GM21367 (cell line): Measurements from ENCODE around the gene PAPOLB.

Experiments
- ATAC-seq: cut with Tn5 transposase; IDR thresholded peaks from one replicate; pipeline ENCODE4 v1.9.1; 2021; ENCODE audit not compliant: unreplicated experiment

PAPOLB gene

DNA sequence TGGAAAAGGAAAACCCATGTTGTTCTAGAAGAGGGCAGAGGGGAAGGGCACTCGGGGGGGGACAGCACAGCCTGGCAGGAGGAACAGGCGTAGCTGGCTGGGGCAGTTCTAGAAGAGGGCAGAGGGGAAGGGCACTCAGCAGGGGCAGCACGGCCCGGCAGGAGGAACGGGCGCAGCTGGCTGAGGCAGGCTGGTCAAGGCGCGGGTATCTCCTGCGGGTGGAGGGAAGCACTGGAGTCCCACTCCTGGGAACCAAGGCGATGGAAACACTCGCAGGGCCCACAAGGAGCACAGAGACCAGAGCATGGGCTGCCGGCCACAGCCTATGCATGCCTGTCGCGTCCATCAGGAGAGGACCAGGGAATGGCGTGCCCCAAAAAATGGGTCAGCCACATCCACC is 36.7 kb downstream of the PAPOLB start:
- ATAC-seq: no peak

DNA sequence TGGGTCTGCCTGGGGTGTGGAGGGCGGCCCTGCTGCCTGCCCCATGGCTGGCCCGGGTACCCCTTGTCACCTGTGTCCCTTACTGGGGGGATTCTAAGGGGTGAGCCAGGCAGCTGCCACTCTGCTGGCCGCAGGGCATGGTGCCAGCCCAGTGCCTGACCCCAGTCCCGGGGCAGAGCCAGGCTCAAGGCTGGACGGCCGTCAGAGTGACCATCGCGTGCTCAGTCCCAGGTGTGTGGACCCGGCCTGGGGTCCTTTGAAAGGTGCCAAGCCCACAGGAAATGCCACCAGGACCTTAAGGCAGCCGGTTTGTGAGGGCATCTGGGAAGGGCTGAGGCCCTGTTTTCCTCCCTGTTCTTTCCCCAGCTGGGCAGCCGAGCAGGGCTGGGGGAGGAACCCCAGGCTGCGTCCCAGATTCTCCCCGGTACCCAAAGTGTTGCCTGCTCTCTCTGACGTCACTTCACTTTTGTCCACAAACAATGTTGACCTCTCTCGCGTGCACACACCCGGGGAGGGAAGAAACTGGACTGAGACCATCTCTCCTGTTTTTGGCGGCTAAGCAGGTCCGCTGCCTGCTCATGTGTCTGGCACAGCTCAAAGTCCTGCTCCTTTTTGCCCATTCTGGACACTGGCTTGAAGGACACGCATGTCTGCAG is 37.6 kb downstream of the PAPOLB start:
- ATAC-seq: no peak

DNA sequence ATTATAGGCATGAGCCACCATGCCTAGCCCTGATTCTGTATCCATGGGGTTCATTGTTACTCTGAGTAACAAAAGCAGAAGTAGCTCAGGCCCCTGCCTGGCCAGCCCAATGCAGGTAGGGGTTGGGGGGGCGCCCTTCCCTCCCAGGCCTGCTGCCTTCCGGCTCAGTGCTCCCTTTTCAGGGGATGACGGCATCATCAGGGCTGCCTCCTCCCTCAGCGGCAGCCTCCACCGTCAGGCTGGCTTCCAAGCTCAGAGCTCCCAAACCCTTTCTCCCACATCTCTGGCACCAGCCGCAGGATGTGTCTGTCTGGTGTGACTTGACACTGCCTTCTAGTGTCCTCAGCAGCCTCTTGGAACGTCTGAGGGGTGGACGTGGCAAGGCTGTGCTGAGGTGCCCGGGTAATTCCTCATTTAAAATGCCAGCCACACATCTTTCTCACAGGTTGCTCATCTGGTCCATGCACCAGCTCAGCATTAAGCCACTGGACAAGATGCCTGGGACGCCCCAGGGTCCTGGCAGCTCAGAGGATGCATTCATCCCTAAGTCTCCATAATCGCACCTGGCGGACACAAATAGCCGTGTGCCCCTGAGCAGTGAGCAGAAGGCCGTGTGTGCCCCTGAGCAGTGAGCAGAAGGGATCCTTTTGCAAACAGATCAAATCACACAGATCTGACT is 38.2 kb downstream of the PAPOLB start:
- no peak for ATAC-seq

DNA sequence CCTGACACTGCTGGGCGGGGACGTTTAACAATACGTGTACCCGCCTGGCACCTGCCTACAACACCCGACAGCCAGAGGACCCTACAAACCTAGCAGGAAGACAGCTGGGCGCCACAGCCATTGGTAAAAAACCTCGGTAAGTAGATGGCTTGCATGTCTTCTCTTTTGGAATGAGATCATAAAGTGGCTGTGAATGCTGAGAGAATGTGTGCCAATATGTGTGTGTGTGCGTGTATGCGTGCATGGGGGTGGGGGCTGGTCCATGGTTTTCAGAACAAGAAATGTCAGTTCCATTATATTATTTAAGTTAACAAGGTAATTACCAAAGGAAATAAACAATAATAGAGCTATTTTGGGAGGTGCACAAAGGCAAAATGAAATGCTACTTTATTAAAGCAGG is 39.2 kb downstream of the PAPOLB start:
- ATAC-seq: no peak

DNA sequence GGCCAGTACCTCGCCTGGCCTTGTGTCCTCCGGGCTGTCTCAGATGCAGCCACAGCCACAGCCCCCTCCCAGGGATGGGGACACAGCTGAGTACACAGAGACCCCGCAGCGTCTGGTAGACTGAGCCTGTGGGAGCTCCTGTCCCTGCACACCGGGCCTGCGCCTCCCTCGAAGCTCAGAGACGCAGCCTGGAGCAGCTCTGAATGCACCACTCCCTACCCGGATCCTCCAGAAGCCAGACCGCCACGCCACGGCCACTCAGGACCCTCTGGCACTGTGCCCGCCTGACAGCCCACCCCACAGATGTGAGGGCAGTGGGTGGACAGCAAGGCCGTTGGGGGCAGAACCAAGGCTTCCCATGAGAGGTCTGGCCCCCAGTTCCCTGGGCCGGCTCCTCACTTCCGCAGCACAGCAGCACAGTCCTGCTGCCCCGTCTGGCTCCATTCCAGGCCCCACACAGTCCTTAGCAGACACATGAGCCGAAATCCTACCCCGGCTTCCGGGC is 40.8 kb downstream of the PAPOLB start:
- ATAC-seq: no peak

DNA sequence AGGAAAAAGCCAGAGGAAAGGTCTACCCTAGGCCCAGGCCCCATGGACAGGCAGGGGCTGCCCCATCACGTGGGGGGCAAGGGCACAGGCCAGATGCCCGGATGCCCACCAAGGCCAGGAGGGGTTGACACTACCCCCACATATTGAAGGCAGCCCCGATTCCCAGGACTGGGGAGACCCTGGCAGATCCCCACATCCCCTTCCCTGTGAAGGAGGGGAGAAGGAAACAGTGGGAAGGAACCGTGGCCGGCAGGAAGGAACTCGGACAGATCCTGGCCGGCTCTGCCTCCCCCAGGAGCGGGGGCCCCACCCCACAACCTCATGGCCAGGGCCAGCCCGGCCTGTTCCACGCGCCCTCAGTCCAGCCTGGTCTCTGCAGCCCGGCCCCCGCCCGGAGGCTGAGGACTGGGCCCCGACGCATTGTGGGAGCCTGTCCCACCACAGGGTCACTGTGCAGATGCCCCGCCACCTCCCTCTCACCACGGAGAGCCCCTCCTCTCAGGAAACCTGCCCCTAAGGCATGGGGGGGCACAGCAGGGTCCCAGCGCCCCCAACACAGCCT is 41.3 kb downstream of the PAPOLB start:
- no peak for ATAC-seq

DNA sequence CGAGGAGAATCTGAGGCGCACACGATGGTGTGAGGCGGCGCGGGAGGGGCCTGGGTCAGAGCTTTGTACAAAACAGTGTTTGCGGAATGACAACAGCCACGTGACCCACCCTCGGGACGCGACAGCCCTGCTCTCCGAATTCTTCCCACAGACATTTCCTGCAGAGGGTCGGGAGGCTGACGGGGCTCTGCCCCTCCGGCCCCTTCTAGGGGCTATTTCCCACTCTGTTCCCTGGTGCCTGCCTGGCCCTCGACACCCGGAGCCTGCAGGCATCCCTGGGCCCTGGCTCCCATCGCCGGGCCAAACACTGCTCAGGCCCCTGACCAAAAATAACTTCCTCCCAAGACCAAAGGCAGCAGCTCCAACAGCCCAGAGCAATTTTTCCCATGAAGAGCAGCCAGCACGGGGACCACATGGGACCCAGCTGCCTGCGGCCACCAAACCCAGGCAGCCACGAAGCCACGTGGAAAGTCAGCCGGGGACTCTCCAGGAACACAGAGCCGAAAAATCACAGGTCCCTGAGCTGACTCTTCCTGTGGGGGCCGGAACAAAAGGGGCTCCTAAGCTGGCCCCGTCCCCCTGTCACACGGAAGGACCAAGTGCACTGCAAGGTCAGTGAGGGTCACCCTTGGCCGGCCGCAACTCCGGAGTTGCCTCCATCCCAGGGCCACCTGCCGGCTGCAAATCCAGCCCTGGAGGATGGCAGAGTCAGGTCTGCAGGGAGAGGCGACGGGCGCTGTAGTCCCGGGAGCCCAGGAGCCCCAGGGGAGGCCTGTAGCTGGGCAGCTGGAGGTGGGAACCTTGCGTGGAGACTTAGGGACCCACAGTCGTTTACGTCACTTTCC is 42.0 kb downstream of the PAPOLB start:
- no peak for ATAC-seq

DNA sequence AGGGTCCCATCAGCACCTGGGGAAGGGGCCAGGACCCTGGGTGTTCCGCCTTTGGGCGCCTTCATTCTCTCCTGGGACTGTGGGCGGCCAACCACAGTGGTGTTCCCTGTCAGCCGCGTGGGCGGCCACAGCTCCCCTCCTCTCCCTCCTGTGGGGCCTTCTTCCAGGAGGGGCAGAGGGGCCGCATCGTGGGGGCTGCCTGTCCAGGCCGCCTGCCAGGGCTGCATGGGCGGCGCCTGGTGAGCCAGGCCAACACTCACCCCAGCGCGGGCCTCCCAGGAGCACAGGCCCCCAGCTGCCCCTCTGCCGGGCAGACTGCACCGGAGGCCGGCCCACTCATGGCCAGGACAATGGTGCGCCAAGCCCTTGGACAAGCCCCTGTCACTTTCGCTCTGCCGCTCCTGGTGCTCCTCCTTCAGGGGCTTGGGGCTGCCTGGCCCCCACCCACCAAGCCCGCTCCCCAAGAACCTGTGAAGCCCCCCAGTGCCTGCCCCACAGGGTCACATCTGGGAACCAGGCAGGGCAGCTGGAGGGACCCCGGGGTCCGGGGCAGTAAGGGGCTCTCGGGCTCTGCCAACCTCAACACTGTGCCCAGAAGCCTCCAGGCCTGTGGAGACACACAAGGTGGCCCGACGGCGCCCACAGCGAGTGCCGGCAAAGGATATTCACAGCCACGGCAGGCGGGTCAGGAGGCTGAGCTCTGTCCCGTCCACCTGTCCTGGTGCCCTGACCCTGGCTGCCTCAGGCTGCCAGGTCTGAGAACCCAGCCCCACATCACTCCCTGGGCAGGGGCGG is 43.6 kb downstream of the PAPOLB start:
- no peak for ATAC-seq

DNA sequence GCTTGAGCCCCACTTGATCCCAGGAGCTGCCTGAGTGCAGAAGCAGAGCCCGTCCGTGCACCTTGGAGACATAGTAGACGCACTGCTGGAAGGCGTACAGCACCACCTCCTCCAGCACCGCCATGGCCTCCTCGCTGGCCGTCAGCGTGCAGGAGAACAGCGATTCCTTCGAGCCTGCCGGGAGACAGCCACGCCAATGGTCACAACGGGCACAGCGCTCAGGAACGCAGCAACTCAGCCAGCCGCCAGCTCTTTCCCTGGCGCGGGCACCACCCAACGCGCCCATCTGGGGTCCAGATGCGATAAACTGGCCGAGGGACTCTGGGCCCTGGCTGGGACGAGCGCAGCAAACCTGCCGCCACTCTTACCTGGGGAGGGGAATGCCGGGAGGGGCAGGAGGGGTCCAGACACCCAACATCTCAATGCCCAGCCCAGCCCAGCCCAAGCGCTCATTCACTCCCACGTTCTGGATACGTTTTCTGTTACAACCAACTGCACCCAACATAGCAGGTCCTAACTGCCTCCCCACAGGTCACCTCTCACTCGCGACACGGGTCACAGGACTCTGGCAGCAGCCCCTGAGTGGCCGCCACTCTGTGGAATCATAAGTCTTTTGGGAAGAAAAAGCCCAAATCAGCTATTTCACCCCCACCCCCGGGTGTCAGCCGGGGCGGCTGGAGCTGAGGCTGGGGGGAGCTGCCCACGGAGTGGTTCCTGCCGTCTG is 44.5 kb downstream of the PAPOLB start:
- no peak for ATAC-seq

DNA sequence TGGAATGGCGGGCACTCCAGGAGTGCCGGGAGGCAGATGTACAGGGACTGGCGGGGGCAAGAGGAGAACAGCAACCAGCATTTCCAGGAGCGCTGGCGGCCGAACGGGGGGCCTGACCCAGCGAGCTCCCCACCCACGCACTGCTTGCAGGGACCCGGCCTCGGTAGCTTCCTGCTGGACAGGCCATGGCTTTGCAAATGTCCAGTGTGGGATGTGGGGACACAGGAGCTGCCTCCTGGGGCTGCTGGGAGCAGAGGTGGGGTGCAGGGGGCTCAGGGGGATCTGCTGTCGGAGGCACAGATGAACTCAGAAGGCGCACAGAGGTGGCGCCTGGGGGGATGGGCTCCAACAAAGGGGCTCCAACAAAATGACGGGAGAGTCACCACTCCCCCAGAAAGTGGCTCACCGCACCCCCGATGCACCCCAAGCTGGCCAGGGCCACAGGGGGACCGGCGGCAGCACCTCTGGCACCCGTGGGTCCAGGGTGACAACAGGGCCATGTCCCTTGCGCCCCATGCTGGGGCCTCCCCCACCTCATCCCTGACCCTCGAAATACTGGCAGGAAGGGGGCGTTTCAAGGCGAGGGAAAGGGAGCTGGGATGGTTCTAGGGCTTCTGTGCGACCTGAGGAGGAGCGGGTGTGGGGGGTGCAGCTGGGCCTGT is 45.3 kb downstream of the PAPOLB start:
- no peak for ATAC-seq

DNA sequence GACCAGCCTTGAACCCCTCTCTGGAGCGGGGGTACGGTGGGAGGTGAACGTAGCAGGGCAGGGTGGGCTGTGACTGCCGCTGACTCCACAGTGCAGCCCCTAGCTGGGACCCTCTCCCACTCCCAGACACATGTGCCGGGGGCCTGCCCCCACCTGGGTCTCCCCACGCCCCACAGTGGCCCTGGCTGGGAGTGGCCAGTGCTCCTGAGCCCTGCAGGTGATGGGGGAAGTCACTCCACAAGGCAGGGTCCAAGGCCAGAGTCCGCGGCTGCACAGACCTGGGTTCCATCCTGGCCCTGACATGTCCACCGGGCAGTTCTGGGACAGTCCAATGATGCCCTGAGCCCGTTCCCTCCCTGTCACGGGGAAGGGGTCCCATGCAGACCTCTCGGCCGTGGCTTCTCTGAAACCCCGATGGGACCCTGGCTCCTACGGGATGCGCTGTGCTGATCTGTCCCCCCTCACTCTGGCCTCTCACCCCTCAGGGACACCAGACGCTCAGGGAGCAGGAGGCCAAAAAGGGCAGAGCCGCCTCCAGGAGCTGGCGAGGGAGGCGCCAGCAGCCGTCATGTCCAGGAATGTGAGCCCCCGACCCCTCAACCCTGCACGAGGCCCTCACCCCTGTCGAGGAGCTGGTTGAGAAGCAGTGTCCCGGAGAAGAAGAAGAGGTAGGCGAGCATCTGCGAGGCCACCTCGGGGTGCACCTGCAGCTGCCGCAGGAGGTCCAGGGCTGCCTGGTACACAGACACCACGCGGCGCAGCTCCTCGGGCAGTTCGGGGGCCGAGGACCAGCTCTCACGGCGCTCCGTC is 46.0 kb downstream of the PAPOLB start:
- no peak for ATAC-seq

DNA sequence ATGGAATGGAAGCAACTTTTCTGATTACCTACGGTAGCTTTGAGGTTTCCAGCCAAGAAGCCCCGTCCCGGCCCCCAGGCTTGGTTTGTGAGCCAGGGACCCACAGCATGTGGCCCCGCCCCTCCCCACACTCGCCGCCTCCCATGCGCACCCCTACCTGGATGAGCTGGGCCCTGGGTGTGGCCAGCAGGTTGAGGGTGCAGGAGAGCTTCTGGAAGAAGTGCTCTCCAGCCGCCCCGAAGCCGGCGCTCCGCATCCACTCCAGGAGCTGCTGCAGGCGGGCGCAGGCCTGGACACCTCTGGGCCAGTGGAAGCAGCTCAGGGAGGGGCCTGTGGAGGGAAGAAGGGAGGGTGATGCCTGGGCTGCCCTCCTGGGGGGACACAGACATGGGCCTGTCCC is 46.7 kb downstream of the PAPOLB start:
- ATAC-seq: no peak

DNA sequence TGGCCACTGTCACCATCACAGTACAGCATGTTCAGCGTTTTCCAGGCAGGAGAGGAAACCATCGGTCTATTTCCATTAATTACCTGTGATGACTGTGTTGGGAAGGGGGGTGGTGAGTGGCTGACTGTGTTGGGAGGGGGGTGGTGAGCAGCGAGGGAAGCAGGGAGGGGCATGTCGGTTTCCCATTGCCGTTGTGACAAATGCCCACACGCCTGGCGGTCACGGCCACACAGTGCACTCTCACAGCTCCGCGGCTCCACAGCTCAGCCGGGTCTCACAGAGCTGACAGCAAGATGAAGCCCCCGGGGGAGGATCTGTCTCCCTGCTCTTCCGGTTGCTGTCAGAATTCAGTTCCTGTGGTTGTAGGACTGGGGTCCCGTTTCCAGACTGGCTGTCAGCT is 47.4 kb downstream of the PAPOLB start:
- ATAC-seq: no peak

DNA sequence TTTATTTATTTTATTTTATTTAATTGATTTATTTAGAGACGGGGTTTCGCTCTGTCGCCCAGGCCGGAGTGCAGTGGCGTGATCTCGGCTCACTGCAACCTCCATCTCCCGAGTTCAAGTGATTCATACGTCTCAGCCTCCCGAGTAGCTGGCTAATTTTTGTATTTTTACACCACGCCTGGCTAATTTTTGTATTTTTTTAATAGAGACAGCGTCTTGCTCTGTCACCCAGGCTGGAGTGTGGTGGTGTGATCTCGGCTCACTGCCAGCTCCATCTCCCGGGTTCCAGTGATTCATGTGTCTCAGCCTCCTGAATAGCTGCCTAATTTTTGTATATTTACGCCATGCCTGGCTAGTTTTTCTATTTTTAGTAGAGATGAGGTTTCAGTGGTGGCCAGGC is 52.2 kb downstream of the PAPOLB start:
- ATAC-seq: no peak

DNA sequence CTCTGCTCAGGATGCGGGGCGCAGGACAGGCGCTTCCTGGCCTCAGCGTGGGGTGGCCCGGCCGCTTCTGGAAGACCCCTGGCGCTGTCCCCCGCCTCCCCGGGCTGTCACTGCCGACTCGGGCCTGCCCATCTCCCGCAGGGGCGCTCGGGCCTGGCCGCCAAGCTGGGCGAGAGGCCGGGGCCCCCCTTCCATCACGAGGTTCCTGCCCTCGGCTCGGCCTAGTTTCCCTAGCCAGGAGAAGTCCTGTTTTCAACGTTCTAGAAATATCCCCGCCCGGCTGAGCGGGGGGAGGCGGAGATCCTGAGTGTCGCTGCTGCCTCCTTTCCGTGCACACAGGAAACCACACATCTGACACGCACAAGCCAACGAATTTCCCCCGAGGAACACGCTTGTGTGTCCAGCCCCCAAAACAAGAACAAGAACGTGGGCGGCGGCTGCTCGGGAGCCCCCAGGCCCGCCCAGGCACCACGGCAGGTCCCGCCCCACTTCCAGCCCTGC is 52.7 kb downstream of the PAPOLB start:
- ATAC-seq: no peak

DNA sequence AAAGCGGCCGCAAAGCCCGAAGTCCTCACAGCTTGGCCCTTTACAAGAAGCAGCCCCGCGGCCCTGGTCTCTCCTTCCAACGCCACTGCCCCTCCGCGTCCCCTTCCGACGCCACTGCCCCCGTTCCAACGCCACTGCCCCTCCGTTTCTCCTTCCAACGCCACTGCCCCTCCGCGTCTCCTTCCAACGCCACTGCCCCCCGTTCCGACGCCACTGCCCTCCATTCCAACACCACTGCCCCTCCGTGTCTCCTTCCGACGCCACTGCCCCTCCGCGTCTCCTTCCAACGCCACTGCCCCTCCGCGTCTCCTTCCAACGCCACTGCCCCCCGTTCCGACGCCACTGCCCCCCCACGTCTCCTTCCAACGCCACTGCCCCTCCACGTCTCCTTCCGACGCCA is 53.3 kb downstream of the PAPOLB start:
- no peak for ATAC-seq

DNA sequence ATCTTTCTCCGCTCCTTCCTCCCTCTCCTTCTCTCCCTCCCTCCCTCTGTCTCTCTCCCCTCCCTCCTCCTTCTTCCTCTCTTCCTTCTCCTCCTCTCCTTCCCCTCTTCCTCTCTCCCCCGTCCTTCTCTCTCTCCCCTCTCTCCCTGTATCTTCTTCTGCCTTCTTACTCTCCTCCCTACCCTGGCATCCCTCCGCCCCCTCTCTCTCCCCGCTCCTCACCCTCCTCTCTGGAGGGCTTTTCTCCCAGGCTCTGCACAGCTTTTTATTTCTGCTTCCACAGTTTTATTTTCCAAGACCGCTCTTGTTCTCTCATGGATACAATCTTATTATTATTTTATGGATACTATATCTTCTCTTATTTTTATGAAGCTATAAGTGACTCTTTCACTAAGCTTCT is 53.8 kb downstream of the PAPOLB start:
- no peak for ATAC-seq
